NCI-H187 treated with DMSO at 0.1 percent for 48 hours (cell line): ENCODE data around the gene CYP24A1.

ENCODE experiments used
- DNase-seq: peaks from one replicate; lab custom pipeline; 2025; lab: John Stamatoyannopoulos, UW

CYP24A1 gene

DNA sequence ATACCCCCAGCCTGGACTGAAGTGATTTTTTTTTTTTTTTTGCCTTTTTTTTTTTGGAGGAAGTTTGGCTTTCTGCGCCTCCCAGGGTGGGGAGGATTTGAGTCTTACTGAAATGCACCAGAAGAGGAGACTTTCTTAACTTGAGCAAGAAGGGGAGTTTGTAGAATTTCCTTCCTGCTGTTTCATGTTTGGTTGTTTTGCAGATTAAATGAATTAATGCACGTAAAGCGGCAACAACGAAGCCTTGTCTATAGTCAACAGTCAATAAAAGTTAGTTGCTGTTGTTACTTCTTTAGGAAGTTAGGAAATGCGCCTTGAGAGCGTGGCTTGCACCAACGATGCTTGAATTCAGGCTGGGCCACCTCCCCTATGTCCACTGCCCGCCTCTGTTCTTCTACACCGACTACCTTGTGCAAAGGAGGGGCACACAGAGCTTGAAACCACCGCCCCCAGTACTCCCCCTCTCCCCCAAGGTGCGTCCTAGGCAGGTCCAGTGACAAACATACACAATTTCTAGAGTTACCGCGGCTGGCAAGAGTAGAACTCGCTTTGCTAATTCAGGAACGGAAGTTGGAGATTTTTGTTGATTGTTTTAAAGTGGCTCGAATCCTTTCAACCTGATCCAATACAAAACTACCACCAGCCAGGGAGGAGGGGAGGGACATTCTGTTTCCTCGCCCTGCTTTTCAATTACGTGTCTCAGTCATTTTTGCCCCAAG lies 830 bp upstream of the CYP24A1 start:
- DNase-seq = no peak

GRCh38 chr20:54172856-54173652 lies 732 bp downstream of the CYP24A1 start:
- no peak for DNase-seq

DNA sequence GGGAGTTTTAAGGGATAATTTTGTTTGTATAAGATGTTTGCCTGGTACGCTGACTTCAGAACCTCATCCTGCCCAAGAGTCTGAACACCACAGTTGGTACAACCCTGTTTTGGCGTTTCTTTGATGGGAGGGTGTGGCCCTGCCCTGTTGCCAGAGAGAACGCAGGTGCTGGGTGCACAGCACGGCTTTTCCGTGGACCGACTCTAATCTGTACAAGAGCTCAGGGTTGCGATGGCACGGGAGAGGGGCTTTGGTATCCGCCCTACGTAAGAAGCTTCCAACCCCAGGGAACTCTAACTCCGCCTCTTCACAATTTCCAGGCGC lies 1.3 kb downstream of the CYP24A1 start:
- DNase-seq = no peak

DNA sequence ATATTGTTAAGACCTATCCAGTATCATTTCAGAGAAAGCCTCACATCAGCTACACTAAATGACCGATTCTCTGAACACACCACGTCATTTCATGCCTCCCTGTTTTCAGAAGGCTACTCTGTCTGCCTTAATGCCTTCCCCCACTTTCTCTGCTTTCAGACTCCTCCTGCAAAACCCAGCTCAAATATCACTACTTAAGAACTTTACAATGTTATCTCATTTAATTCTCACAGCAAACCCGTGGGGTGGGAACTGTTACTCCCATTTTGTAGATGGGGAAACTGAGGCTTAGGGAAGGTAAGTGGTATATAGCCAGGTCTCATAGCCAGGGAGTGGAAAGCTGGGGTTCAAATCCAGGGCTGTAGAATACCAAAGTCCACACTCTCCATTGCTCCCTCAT lies 2.8 kb downstream of the CYP24A1 start:
- DNase-seq = no peak

- no peak for DNase-seq
These were observed 3.7 kb downstream of the CYP24A1 start for GRCh38 chr20:54170026-54170471.

GRCh38 chr20:54168961-54169862 lies 4.6 kb downstream of the CYP24A1 start:
- DNase-seq = no peak

- DNase-seq = no peak
These were observed 5.6 kb downstream of the CYP24A1 start for GRCh38 chr20:54167909-54168872.

GRCh38 chr20:54166987-54167662 lies 6.7 kb downstream of the CYP24A1 start:
- DNase-seq = no peak

DNA sequence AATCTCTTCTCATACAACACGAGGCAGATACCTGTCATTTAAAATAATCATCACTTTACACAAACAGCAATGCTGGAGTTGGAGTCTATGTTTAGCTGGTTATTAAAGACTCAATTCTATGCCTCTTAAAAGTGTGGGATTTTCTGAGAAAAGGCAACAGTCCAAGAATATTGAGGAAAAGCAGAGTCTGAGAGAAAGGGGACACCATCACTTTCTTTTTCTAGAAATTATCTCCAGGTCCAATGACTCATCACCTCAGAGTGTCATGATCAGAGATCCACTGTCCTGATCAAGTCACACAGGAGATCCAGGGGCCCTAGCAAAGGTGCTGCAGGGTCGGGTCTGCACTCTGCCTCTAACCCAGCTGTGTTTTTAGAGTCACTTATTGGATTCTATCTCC lies 8.0 kb downstream of the CYP24A1 start:
- DNase-seq = no peak

GRCh38 chr20:54165014-54165413 lies 8.8 kb downstream of the CYP24A1 start:
- no peak for DNase-seq

- no peak for DNase-seq
These were observed 10.4 kb downstream of the CYP24A1 start for GRCh38 chr20:54163402-54163801.

DNA sequence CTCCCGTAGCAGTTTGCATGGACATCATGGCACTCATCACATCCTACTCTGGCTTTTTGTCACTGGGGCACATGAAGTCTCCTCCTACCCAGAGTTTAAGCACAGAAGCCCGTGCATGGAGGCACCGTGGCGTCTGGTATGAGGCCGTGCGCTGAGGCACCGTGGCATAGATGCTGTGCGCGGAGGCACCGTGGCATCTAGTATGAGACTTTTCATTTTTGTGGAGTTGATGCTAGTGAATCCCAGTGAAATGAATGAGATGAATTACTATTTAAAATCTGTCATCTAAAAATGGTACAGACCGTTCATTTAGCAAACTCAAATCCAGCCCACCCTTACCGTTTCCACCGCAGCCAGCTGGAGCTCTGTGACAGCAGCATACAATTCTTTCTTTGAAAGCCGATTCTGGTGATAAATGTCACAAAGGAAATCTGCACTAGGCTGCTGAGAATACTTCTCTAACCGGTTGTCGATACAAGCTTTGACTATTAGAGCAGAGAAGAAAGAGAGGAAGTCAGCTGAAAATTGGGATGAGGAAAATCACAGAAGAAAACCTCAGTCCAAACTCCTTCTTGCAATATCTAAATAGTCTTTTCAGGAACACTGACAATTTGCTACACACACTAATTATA lies 11.3 kb downstream of the CYP24A1 start:
- DNase-seq = no peak

DNA sequence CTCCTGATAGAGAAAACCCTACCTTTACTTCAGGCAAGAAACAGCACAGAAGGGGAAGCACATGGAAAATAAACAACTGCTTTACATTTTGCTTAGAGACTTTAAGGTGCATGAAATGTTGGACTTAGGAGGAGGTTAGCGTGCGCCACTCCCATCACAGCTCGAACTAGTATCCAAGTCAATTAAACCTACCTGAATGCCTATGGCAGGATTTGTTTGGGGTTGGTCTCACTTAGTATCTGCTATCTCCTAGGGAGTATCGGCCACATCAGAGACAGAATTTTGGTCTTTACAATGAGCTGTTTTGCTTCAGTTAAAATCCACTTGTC lies 12.0 kb downstream of the CYP24A1 start:
- no peak for DNase-seq

DNA sequence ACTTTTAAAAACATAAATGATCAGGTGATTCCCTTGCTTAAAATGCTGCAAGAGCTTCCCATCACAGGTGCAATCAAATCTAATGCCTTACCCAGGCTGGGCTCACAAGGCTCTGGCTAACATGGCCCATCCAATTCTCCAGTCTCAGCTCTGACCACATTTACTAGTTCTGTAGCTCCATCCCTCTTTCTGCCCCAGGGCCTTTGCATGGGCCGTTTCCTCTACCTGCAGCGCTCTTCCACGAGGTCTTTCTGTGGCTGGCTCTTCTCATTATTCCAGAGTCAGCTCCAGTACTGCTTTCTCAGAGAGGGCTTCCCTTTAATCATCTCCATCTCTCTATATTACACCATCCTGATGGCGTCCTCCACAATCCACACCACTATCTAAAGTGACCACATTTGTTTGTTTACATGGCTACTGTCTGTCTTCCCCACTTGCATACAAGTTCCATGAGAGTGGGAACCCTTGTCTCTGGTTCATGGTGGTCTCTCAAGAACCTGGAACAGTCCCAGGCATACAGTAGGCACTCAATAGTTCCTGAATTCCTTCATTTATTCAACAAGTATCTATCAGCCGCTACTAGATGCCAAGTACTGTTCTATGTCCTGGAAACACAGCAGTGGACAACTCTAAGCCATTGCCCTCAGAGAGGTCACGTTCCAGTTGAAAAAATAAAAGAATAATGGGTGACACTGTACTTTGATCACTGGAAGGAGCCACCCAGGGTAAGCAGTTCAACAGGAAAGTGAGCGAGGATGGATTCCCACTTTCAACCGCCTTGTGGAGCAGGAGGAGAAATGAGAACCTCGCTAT lies 12.6 kb downstream of the CYP24A1 start:
- DNase-seq = no peak

GRCh38 chr20:54160065-54161007 lies 13.4 kb downstream of the CYP24A1 start:
- no peak for DNase-seq

GRCh38 chr20:54158856-54159418 lies 14.8 kb downstream of the CYP24A1 start:
- no peak for DNase-seq

GRCh38 chr20:54158226-54158625 lies 15.6 kb downstream of the CYP24A1 start:
- DNase-seq = no peak
